Fibroblast of lung (primary cell): ENCODE data around the gene GAS2L2. TPM values are rescaled to one million over a fixed set of nuclear protein-coding genes. Genes with fewer than 3 reads are reported as not detected.

ENCODE experiments used
- DNase-seq, 2 donors: peaks; one replicate each; pipeline versions ENCODE4 v3.0.0 to v3.0.0-alpha.2; 2010; ENCODE audit warnings: low read depth in 2 of 2
- H2AFZ ChIP-seq: 2 replicates; pipeline ENCODE4 v1.5.1; 2012; ENCODE audit warnings: low read length, control low read depth, inconsistent platforms
- H3K27ac ChIP-seq: 2 replicates; pipeline ENCODE4 v1.5.1; 2011; ENCODE audit warnings: low read length, control low read depth; ENCODE audit not compliant: insufficient read depth
- H3K27me3 ChIP-seq: 2 replicates; pipeline ENCODE4 v1.5.1; 2011; ENCODE audit warnings: mild to moderate bottlenecking, low read length; ENCODE audit not compliant: control insufficient read depth, insufficient read depth
- H3K36me3 ChIP-seq: 2 replicates; pipeline ENCODE4 v1.5.1; 2011; ENCODE audit warnings: low read length; ENCODE audit not compliant: control insufficient read depth, insufficient read depth
- H3K4me1 ChIP-seq: 2 replicates; pipeline ENCODE4 v1.5.1; 2011; ENCODE audit warnings: low read length; ENCODE audit not compliant: control insufficient read depth, insufficient read depth; ENCODE audit errors: extremely low read depth
- H3K4me2 ChIP-seq: 2 replicates; pipeline ENCODE4 v1.5.1; 2011; ENCODE audit warnings: low read length, control low read depth; ENCODE audit not compliant: insufficient read depth; ENCODE audit errors: extremely low read depth
- H3K4me3 ChIP-seq, 4 experiments: fragments of 200-600 bp in 1 of 4; sonication (generic) in 1 of 4; replicated peaks in 1 of 4; 2 replicates each; pipeline ENCODE4 v1.5.1; 2011 to 2016; ENCODE audit warnings: low read length in 4 of 4, low read depth in 3 of 4, mild to moderate bottlenecking in 3 of 4, control low read depth in 2 of 4, inconsistent platforms in 1 of 4, mixed read lengths in 1 of 4; ENCODE audit not compliant: insufficient read depth in 1 of 4; ENCODE audit errors: control extremely low read depth in 1 of 4
- H3K79me2 ChIP-seq: 2 replicates; pipeline ENCODE4 v1.5.1; 2012; ENCODE audit warnings: mild to moderate bottlenecking, low read length, inconsistent platforms; ENCODE audit not compliant: control insufficient read depth, insufficient read depth
- H3K9ac ChIP-seq: 2 replicates; pipeline ENCODE4 v1.5.1; 2011; ENCODE audit warnings: mild to moderate bottlenecking, low read length, control low read depth; ENCODE audit not compliant: insufficient read depth
- H3K9me3 ChIP-seq: 2 replicates; pipeline ENCODE4 v1.5.1; 2012; ENCODE audit warnings: low read depth, low read length; ENCODE audit not compliant: control insufficient read depth, insufficient read depth
- H4K20me1 ChIP-seq: 2 replicates; pipeline ENCODE4 v1.5.1; 2011; ENCODE audit warnings: low read length; ENCODE audit not compliant: control insufficient read depth, insufficient read depth; ENCODE audit errors: extremely low read depth
- CTCF ChIP-seq, 2 donors: IDR thresholded peaks in 1 of 2; conservative IDR thresholded peaks in 1 of 2; 1 replicate in 1 of 2; 2 replicates in 1 of 2; pipeline ENCODE4 v1.5.1; 2011 to 2012; ENCODE audit warnings: low read length in 2 of 2, control low read depth in 1 of 2, inconsistent platforms in 1 of 2, low read depth in 1 of 2, mild to moderate bottlenecking in 1 of 2
- EZH2 ChIP-seq: IDR thresholded peaks from 2 replicates; pipeline ENCODE4 v1.5.1; 2012; ENCODE audit warnings: low read length, control low read depth, mild to moderate bottlenecking; ENCODE audit errors: missing control alignments
- polyA plus RNA-seq, 2 donors: library from polyadenylated mRNA; depleted of rRNA in 1 of 2; stranded (reverse) in 1 of 2; unstranded in 1 of 2; fragments of >200 nt; gene quantifications; 2 replicates each; pipeline ENCODE4 v1.2.1, GENCODE V29; 2011 to 2012; ENCODE audit warnings: missing spikeins in 1 of 2
- total RNA-seq: library from RNA; depleted of rRNA; stranded (reverse); fragments of >200 nt; gene quantifications from 2 replicates; pipeline ENCODE4 v1.2.1, GENCODE V29; 2014

GAS2L2 gene
- total and polyA plus RNA-seq, 2 donors (not counting 1 experiment from before 2014, with no cell fraction given) = not detected

GRCh38 chr17:35716173-35716572 lies 36.9 kb downstream of the GAS2L2 start:
- Histone ChIP-seq H4K20me1 (no peaks in the 10 kb centered on the region), H3K4me2 (no peak overlapping the region), H3K4me3 (no peak overlapping the region), H3K36me3 (peaks cover 2% of the 10 kb centered on the region), H3K9me3 (no peaks in the 10 kb centered on the region), H3K4me1 (peaks cover 5% of the 10 kb centered on the region), H3K27ac (no peak overlapping the region), H3K9ac (no peak overlapping the region), H3K79me2 (no peaks in the 10 kb centered on the region), H2AFZ (no peak overlapping the region), H3K27me3 (no peaks in the 10 kb centered on the region)
- TF ChIP-seq CTCF (conservative IDR thresholded peaks at IDR 0.05 in 1 of 2, IDR thresholded peaks at IDR 0.05 in 1 of 2; ENCODE audit: low read depth in 1 of 2, low read length in 2 of 2) (no peak), EZH2 (no peak)
- no peak for DNase-seq

GRCh38 chr17:35715416-35715815 lies 37.6 kb downstream of the GAS2L2 start:
- Histone ChIP-seq H3K27me3 (no peaks in the 10 kb centered on the region), H3K4me2 (no peak overlapping the region), H2AFZ (no peak overlapping the region), H3K4me1 (peaks cover 5% of the 10 kb centered on the region), H3K36me3 (peaks cover 2% of the 10 kb centered on the region), H4K20me1 (no peaks in the 10 kb centered on the region), H3K27ac (no peak overlapping the region), H3K9me3 (no peaks in the 10 kb centered on the region), H3K9ac (no peak overlapping the region), H3K79me2 (no peaks in the 10 kb centered on the region), H3K4me3 (no peak overlapping the region)
- TF ChIP-seq EZH2 (no peak), CTCF (conservative IDR thresholded peaks at IDR 0.05 in 1 of 2, IDR thresholded peaks at IDR 0.05 in 1 of 2; ENCODE audit: low read depth in 1 of 2, low read length in 2 of 2) (no peak)
- DNase-seq = no peak

GRCh38 chr17:35714988-35715387 lies 38.1 kb downstream of the GAS2L2 start:
- Histone ChIP-seq H3K36me3 (peaks cover 2% of the 10 kb centered on the region), H3K27ac (no peak overlapping the region), H3K27me3 (no peaks in the 10 kb centered on the region), H3K4me1 (peaks cover 5% of the 10 kb centered on the region), H3K79me2 (no peaks in the 10 kb centered on the region), H3K9me3 (no peaks in the 10 kb centered on the region), H3K9ac (no peak overlapping the region), H3K4me2 (no peak overlapping the region), H2AFZ (no peak overlapping the region), H3K4me3 (no peak overlapping the region), H4K20me1 (no peaks in the 10 kb centered on the region)
- TF ChIP-seq CTCF (conservative IDR thresholded peaks at IDR 0.05 in 1 of 2, IDR thresholded peaks at IDR 0.05 in 1 of 2; ENCODE audit: low read depth in 1 of 2, low read length in 2 of 2) (no peak), EZH2 (no peak)
- DNase-seq = no peak
